ENCODE data around the gene CDH4.

GRCh38 chr20:61321481-61321880, 69.4 kb downstream of the CDH4 start:
- no peak for TF ChIP-seq ESRRA (CRISPR knock-in tag; IDR thresholded peaks at IDR 0.05; ENCODE audit: low read depth)
- no peak for TF ChIP-seq EZH2 (conservative IDR thresholded peaks at IDR 0.05; ENCODE audit: low read depth, low read length)
- no peak for TF ChIP-seq ZNF619 (CRISPR knock-in tag; IDR thresholded peaks at IDR 0.05)
- no peak for TF ChIP-seq FOXA3 (CRISPR knock-in tag; IDR thresholded peaks at IDR 0.05)
- no peak for TF ChIP-seq HNF4G (IDR thresholded peaks at IDR 0.05; ENCODE audit: borderline replicate concordance, low read depth, low read length)
- no peak for TF ChIP-seq HNF4G (CRISPR knock-in tag; IDR thresholded peaks at IDR 0.05; ENCODE audit: borderline replicate concordance, low read depth)
- no peak for TF ChIP-seq ZUFSP (CRISPR knock-in tag; IDR thresholded peaks at IDR 0.05; ENCODE audit: borderline replicate concordance)
- TF ChIP-seq MZF1 (CRISPR knock-in tag; IDR thresholded peaks at IDR 0.05; ENCODE audit: borderline replicate concordance) = no peak
- no peak for TF ChIP-seq ATF5 (CRISPR knock-in tag; IDR thresholded peaks at IDR 0.05; ENCODE audit: low read depth)

Measured in HepG2 (cell line).